GM23338 (cell line): ENCODE results near the gene CHCHD3.

Source experiments
- CREB1 ChIP-seq: fragments of 250-450 bp; sonication (Bioruptor Pico); IDR thresholded peaks from 2 replicates; pipeline ENCODE4 v1.5.0; 2020; ENCODE audit warnings: low read depth, mild to moderate bottlenecking, moderate library complexity
- CTCF ChIP-seq, 2 experiments: fragments of 200-600 bp in 1 of 2; sonication (generic) in 1 of 2; conservative IDR thresholded peaks; 2 replicates each; pipeline versions ENCODE4 v1.5.1 to v1.6.1; 2016 to 2017; ENCODE audit warnings: antibody characterized with exemption in 2 of 2, low read depth in 2 of 2, mild to moderate bottlenecking in 2 of 2, moderate library complexity in 1 of 2
- EZH2 ChIP-seq: fragments of 200-600 bp; sonication (generic); IDR thresholded peaks from one replicate; pipeline ENCODE4 v1.8.0; 2017; ENCODE audit warnings: antibody characterized with exemption, mild to moderate bottlenecking, low read depth; ENCODE audit not compliant: unreplicated experiment
- JUNB ChIP-seq: IDR thresholded peaks from one replicate; pipeline ENCODE4 v1.6.1; 2016; ENCODE audit warnings: antibody characterized with exemption; ENCODE audit not compliant: unreplicated experiment
- POLR2AphosphoS5 ChIP-seq: IDR thresholded peaks from 2 replicates; pipeline ENCODE4 v1.6.1; 2016; ENCODE audit warnings: antibody characterized with exemption, low read depth

- TF ChIP-seq JUNB (no peak), CTCF (conservative IDR thresholded peaks at IDR 0.05; ENCODE audit: low read depth in 2 of 2) (no peak), EZH2 (no peak), POLR2AphosphoS5 (no peak), CREB1 (CRISPR knock-in tag) (no peak)
These were observed 308.3 kb downstream of the CHCHD3 start for GRCh38 chr7:132773527-132773956.
